Measurements from ENCODE around the gene INTS15. TPM values are rescaled to one million over a fixed set of nuclear protein-coding genes. Genes with fewer than 3 reads are reported as not detected.

The INTS15 gene
- total RNA-seq = 36.0 and 44.2 TPM in 2 replicates

GRCh38 chr7:6589829-6590644 is at the start of gene INTS15:
TSS of gene INTS15 (plus strand) at chr7:6590021. CDS start at chr7:6590284, 263 bp downstream.
- no peak for TF ChIP-seq CTCF (IDR thresholded peaks at IDR 0.05; ENCODE audit: insufficient read depth, low read length, poor library complexity, severe bottlenecking)
- DNase-seq (ENCODE audit: low read depth) = no peak
- Histone ChIP-seq H3K36me3 (ENCODE audit: control insufficient read depth, insufficient read depth, low read length) (peaks cover 2% of the 10 kb centered on the region), H3K27me3 (ENCODE audit: control insufficient read depth, insufficient read depth, low read length) (no peaks in the 10 kb centered on the region), H3K4me3 (ENCODE audit: low read depth, low read length) (peak within 1 kb of the TSS; percentile 68)

GRCh38 chr7:6542368-6542767 is 47.5 kb upstream of the INTS15 start:
- Histone ChIP-seq H3K36me3 (ENCODE audit: control insufficient read depth, insufficient read depth, low read length) (no peaks in the 10 kb centered on the region), H3K4me3 (ENCODE audit: low read depth, low read length) (no peak overlapping the region), H3K27me3 (ENCODE audit: control insufficient read depth, insufficient read depth, low read length) (peaks cover 8% of the 10 kb centered on the region)
- no peak for DNase-seq (ENCODE audit: low read depth)
- no peak for TF ChIP-seq CTCF (IDR thresholded peaks at IDR 0.05; ENCODE audit: insufficient read depth, low read length, poor library complexity, severe bottlenecking)

GRCh38 chr7:6545398-6546126 is 44.3 kb upstream of the INTS15 start:
- no peaks in the 10 kb centered on the region for H3K27me3 ChIP-seq (ENCODE audit: control insufficient read depth, insufficient read depth, low read length)
- no peaks in the 10 kb centered on the region for H3K36me3 ChIP-seq (ENCODE audit: control insufficient read depth, insufficient read depth, low read length)
- no peak for DNase-seq (ENCODE audit: low read depth)
- no peak overlapping the region for H3K4me3 ChIP-seq (ENCODE audit: low read depth, low read length)
- TF ChIP-seq CTCF (IDR thresholded peaks at IDR 0.05; ENCODE audit: insufficient read depth, low read length, poor library complexity, severe bottlenecking) = no peak

- H3K4me3 ChIP-seq (ENCODE audit: low read depth, low read length) = no peak overlapping the region
- no peak for DNase-seq (ENCODE audit: low read depth)
- no peak for TF ChIP-seq CTCF (IDR thresholded peaks at IDR 0.05; ENCODE audit: insufficient read depth, low read length, poor library complexity, severe bottlenecking)
- H3K36me3 ChIP-seq (ENCODE audit: control insufficient read depth, insufficient read depth, low read length) = no peaks in the 10 kb centered on the region
- H3K27me3 ChIP-seq (ENCODE audit: control insufficient read depth, insufficient read depth, low read length) = no peaks in the 10 kb centered on the region
These were observed 43.1 kb upstream of the INTS15 start for GRCh38 chr7:6546498-6547251.

GRCh38 chr7:6547400-6547799 is 42.4 kb upstream of the INTS15 start:
- Histone ChIP-seq H3K36me3 (ENCODE audit: control insufficient read depth, insufficient read depth, low read length) (no peaks in the 10 kb centered on the region), H3K4me3 (ENCODE audit: low read depth, low read length) (no peak overlapping the region), H3K27me3 (ENCODE audit: control insufficient read depth, insufficient read depth, low read length) (no peaks in the 10 kb centered on the region)
- DNase-seq (ENCODE audit: low read depth) = no peak
- TF ChIP-seq CTCF (IDR thresholded peaks at IDR 0.05; ENCODE audit: insufficient read depth, low read length, poor library complexity, severe bottlenecking) = no peak
